Upper lobe of right lung (tissue), 1 donor: Measurements from ENCODE around the gene RELT. TPM values are rescaled to one million over a fixed set of nuclear protein-coding genes. Genes with fewer than 3 reads are reported as not detected.

ENCODE experiments used
- ATAC-seq: fragments of 200-7000 bp; cut with Tn5 transposase; one replicate; pipeline ENCODE4 v1.9.1; 2020; ENCODE audit warnings: mild to moderate bottlenecking, moderate library complexity
- DNase-seq: peaks from one replicate; pipeline ENCODE4 v3.0.0-alpha.2; 2020
- H3K27ac ChIP-seq: fragments of 200-600 bp; one replicate; pipeline ENCODE4 v1.8.0; 2022
- H3K27me3 ChIP-seq: fragments of 200-600 bp; one replicate; pipeline ENCODE4 v1.8.0; 2022; ENCODE audit warnings: mild to moderate bottlenecking
- H3K36me3 ChIP-seq: fragments of 200-600 bp; one replicate; pipeline ENCODE4 v1.8.0; 2022
- H3K4me1 ChIP-seq: fragments of 200-600 bp; one replicate; pipeline ENCODE4 v1.8.0; 2022
- H3K4me3 ChIP-seq: fragments of 200-600 bp; one replicate; pipeline ENCODE4 v1.8.0; 2022; ENCODE audit warnings: mild to moderate bottlenecking
- H3K9me3 ChIP-seq: fragments of 200-600 bp; one replicate; pipeline ENCODE4 v1.8.0; 2022
- intact Hi-C: fragments of 100-400 bp; cut with DNase I; formaldehyde crosslinking; loops from one replicate; pipeline ENCODE4 v1.11.0; 2022
- total RNA-seq: library from RNA; stranded (reverse); fragmentation: NEBNext Ultra II Directional; extraction: Animal tissue kit (Norgen Biotek cat#: 25700); gene quantifications from one replicate; pipeline ENCODE4 v1.2.1, GENCODE V29; 2021
- TF ChIP-seq, protein P1 (sequence below): fragments of 200-600 bp; IDR thresholded peaks from one replicate; pipeline ENCODE4 v1.8.0; 2022; ENCODE audit warnings: antibody characterized with exemption
- donor health status: DM: no; HTN: yes; CAD: no; lungs with severe emphysema.

The RELT gene
- total RNA-seq, 1 donor from 2014 or later, result 11.7 TPM

DNA sequence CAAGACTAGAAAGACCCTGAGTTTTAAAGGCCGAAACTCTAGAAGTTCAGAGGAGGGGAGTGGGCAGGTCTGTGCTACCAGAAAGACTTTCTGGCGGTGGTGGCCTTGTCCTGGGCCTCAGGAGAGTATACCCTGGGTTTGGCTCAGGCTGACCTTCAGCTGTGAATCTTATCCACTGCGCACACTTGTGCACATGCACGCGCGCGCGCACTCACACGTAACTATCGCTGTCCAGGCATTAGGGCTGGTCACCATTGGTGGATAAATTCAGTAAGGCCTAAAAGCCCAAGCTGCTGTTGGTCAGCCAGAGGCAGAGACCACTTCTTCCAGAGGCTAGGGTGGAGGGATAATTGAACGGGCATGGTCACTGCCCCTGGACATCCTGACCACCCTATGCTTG is 43.0 kb upstream of the RELT start:
- Histone ChIP-seq H3K27me3 (no peaks in the 10 kb centered on the region), H3K4me3 (no peak overlapping the region), H3K4me1 (peaks cover 58% of the 10 kb centered on the region), H3K27ac (peak overlapping the region; percentile 55), H3K36me3 (no peaks in the 10 kb centered on the region), H3K9me3 (no peaks in the 10 kb centered on the region)
- TF ChIP-seq, protein P1, sequence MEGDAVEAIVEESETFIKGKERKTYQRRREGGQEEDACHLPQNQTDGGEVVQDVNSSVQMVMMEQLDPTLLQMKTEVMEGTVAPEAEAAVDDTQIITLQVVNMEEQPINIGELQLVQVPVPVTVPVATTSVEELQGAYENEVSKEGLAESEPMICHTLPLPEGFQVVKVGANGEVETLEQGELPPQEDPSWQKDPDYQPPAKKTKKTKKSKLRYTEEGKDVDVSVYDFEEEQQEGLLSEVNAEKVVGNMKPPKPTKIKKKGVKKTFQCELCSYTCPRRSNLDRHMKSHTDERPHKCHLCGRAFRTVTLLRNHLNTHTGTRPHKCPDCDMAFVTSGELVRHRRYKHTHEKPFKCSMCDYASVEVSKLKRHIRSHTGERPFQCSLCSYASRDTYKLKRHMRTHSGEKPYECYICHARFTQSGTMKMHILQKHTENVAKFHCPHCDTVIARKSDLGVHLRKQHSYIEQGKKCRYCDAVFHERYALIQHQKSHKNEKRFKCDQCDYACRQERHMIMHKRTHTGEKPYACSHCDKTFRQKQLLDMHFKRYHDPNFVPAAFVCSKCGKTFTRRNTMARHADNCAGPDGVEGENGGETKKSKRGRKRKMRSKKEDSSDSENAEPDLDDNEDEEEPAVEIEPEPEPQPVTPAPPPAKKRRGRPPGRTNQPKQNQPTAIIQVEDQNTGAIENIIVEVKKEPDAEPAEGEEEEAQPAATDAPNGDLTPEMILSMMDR, result no peak
- no peak for ATAC-seq
- intact Hi-C loops, result no loop called here
- no peak for DNase-seq

DNA sequence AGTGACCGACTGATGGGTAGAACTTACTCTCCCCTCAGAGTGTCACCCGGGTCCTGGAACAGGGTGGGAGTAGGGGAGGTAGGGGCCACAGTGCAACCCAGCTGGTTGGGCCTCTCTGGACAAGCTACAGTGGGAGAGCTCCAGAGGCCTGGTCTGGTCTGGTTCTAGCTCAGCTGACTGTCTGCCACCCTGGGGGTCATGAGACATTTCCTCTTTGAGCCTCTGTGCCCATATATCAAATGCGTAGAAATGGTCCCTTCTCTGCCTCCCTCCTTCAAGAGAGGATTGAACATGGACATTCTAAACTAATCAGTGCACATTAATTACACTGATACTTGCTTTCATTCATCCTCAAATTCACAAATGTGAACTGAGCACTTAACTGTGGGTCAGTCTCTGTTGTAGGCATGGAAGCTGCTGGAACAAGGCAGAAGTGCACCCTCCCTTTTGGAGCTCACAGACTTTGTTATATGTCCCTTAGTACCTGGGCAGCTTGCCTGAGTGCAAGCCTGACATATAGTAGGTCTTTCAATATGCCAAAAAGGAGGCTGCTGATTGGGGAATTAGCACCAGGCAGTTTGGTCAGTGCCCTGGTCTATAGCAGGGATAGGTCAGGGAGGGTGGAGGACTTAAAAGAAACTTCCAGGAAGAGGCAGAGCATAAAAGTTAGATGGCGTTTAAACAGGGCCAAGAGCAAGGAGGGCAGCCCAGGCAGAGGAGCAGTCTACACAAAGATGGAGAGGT is 42.4 kb upstream of the RELT start:
- Histone ChIP-seq H3K27me3 (no peaks in the 10 kb centered on the region), H3K4me1 (peaks cover 53% of the 10 kb centered on the region), H3K4me3 (no peak overlapping the region), H3K27ac (peak overlapping the region; percentile 55), H3K9me3 (no peaks in the 10 kb centered on the region), H3K36me3 (no peaks in the 10 kb centered on the region)
- DNase-seq (no peak), ATAC-seq (no peak)
- intact Hi-C loops, result no loop called here
- TF ChIP-seq, protein P1, result no peak

DNA sequence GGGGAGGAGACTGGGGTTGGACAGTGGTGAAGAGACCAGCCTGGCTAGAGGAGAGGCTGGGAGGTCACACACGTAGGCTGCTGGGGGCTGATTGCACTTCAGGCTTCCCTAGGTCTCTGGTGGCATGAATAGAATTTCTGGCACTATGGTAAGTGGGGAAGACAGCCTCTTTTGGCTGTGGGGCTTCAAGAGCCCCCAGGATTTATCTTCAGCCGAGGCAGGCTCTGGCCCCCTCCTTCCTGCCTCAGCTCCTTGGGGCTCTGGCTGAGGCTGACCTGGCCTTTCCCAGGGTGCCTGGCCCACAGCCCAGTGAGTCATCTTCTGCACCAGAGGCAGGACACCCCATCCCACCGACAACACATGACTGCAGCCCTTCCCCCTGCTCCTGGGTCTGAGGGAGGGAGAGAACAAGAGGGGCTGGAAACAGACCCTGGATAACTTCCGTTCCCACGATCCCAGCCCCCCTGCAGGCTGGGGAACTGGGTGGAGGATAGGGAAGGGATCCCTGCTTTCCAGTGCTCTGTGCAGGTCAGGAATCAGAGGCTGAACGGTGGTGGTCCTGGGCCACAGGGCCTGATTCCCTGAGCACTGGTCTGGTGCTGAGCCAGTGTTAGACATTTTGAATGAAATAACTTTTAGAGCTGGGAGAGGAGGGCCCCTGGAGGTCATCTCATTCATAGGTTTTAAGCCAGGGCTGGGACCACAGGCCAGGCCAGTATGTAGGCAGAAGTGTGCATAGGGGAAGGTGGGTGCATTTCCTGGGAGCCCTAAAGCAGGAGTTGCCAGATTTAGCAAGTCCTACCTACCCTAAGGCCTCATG is 41.6 kb upstream of the RELT start:
- Histone ChIP-seq H3K27ac (peak overlapping the region; percentile 55), H3K4me1 (peaks cover 53% of the 10 kb centered on the region), H3K27me3 (no peaks in the 10 kb centered on the region), H3K36me3 (no peaks in the 10 kb centered on the region), H3K9me3 (no peaks in the 10 kb centered on the region), H3K4me3 (no peak overlapping the region)
- ATAC-seq, result peak; percentile 33
- no peak for DNase-seq
- intact Hi-C loops, result no loop called here
- TF ChIP-seq, protein P1, result no peak

DNA sequence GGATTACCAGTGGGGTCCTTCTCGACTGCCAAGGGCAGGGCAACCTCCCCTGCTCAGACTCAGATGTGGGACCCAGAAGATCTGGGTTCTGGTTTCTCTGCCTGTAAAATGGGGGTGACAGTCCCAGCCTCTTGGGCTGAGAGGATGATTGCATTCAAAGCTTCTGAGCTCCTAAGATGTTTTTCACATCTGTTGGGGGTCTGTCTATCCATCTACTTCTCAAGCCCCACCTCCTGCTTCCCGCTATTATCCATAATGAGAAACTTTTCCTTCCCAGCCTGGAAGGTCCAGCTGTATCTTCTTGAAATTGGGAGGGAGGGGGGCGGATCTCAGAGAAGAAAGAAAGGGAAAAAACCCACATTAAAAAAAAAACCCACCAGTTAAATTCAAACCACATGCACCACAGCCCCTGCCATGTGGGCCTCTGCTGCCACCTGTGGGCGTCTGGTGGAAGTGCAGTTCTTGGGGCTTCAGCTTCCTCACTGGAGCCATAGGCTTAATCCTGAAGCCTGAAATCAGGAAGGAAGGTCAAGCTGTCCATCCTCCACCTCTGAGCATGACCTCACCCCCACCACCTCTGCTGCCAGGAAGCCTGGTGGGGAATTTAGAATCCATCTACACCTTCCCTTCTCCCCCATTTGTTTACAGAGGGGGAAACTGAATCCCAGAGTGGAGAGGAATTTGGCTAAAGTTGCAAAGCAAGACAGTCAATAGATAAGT is 40.8 kb upstream of the RELT start:
- intact Hi-C loops, result no loop called here
- Histone ChIP-seq H3K27ac (no peak overlapping the region), H3K9me3 (no peaks in the 10 kb centered on the region), H3K4me3 (no peak overlapping the region), H3K4me1 (peaks cover 46% of the 10 kb centered on the region), H3K27me3 (no peaks in the 10 kb centered on the region), H3K36me3 (no peaks in the 10 kb centered on the region)
- peak; percentile 88 for DNase-seq
- peak; percentile 90 for ATAC-seq
- TF ChIP-seq, protein P1, result peak; percentile 98

DNA sequence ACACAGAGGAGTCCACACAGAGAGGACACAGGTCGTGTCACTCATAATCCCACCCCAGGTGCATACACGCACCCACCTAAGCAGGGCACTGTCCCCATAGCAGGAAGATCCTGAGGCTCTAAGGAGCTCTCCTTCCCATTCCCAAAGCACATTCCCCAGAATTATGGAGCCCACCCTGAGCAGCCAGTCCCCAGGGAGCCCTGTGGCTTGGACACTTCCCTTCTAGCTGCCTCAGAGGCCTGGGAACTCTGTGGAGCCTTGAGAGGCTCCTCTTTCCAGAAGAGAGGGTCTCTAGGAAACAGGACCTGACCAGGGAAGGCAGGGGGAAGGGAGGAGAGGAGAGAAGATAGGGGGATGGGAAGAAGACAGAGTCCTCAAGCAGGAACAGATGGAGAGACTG is 38.4 kb upstream of the RELT start:
- ATAC-seq, result no peak
- no peaks in the 10 kb centered on the region for H3K27me3 ChIP-seq
- DNase-seq, result no peak
- H3K9me3 ChIP-seq, result no peaks in the 10 kb centered on the region
- TF ChIP-seq, protein P1, result no peak
- H3K27ac ChIP-seq, result no peak overlapping the region
- H3K36me3 ChIP-seq, result no peaks in the 10 kb centered on the region
- H3K4me3 ChIP-seq, result no peak overlapping the region
- peaks cover 24% of the 10 kb centered on the region for H3K4me1 ChIP-seq
- intact Hi-C loops, result no loop called here
